SK-N-SH (cell line): Measurements from ENCODE around the gene SLC12A3. TPM values are rescaled to one million over a fixed set of nuclear protein-coding genes. Genes with fewer than 3 reads are reported as not detected.
"Not testable (repeated sequence)": the region's sequence is repeated elsewhere in the genome, so short reads cannot be mapped to it uniquely, and the experiment has no call there.

Experiments used
- CTCF ChIA-PET: fragments of 300-600, 350-600 bp; formaldehyde crosslinking; extraction: SDS; loops from one replicate; lab custom pipeline; 2021; lab: Yijun Ruan, JAX
- POLR2A ChIA-PET: fragments of 350-600 bp; sonication (Branson Sonifier 250); formaldehyde crosslinking; extraction: SDS; loops from one replicate; lab custom pipeline; 2020; ENCODE audit warnings: antibody characterized with exemption, inconsistent platforms; lab: Yijun Ruan, JAX
- DNase-seq: peaks from one replicate; pipeline ENCODE4 v3.0.0; 2012
- H2AFZ ChIP-seq: fragments of 200-600 bp; sonication (generic); 2 replicates; pipeline ENCODE4 v1.8.1; 2016; ENCODE audit warnings: antibody characterized with exemption, mild to moderate bottlenecking, low read depth
- H3F3A ChIP-seq: fragments of 200-600 bp; sonication (generic); replicated peaks from 2 replicates; pipeline ENCODE3; 2016; ENCODE audit warnings: antibody characterized with exemption, mild to moderate bottlenecking; ENCODE audit not compliant: insufficient read depth
- H3K27ac ChIP-seq, 2 experiments: fragments of 200-500 bp in 1 of 2; fragments of 200-600 bp in 1 of 2; sonication (Bioruptor generic) in 1 of 2; sonication (generic), shearing (Covaris generic) in 1 of 2; 2 replicates each; pipeline versions ENCODE4 v1.5.1 to v1.6.1; 2014 to 2016; ENCODE audit warnings: low read depth in 2 of 2, inconsistent platforms in 1 of 2, low read length in 1 of 2, mild to moderate bottlenecking in 1 of 2, mixed read lengths in 1 of 2
- H3K27me3 ChIP-seq: fragments of 200-600 bp; sonication (generic), shearing (Covaris generic); 2 replicates; pipeline ENCODE4 v1.6.1; 2016; ENCODE audit warnings: mixed run types; ENCODE audit not compliant: insufficient read depth
- H3K36me3 ChIP-seq, 2 experiments: fragments of 200-500 bp in 1 of 2; fragments of 200-600 bp in 1 of 2; sonication (Bioruptor generic) in 1 of 2; sonication (generic) in 1 of 2; replicated peaks in 1 of 2; 2 replicates each; pipeline versions ENCODE3 to v1.5.1; 2014 to 2016; ENCODE audit warnings: low read length in 1 of 2, mild to moderate bottlenecking in 1 of 2; ENCODE audit not compliant: insufficient read depth in 2 of 2, control insufficient read depth in 1 of 2
- H3K4me1 ChIP-seq, 2 experiments: fragments of 200-500 bp in 1 of 2; fragments of 200-600 bp in 1 of 2; sonication (Bioruptor generic) in 1 of 2; sonication (generic), shearing (Covaris generic) in 1 of 2; 2 replicates each; pipeline versions ENCODE4 v1.5.1 to v1.6.1; 2014 to 2016; ENCODE audit warnings: low read depth in 1 of 2, low read length in 1 of 2, mixed run types in 1 of 2; ENCODE audit not compliant: insufficient read depth in 2 of 2, control insufficient read depth in 1 of 2
- H3K4me2 ChIP-seq: fragments of 200-600 bp; sonication (generic), shearing (Covaris generic); 2 replicates; pipeline ENCODE4 v1.6.1; 2017; ENCODE audit warnings: mixed run types
- H3K4me3 ChIP-seq, 2 experiments: fragments of 200-500 bp in 1 of 2; fragments of 200-600 bp in 1 of 2; sonication (Bioruptor generic) in 1 of 2; sonication (generic), shearing (Covaris generic) in 1 of 2; 2 replicates each; pipeline versions ENCODE4 v1.5.1 to v1.8.1; 2014 to 2016; ENCODE audit warnings: low read depth in 2 of 2, inconsistent platforms in 1 of 2, low read length in 1 of 2, mild to moderate bottlenecking in 1 of 2, mixed read lengths in 1 of 2, moderate library complexity in 1 of 2
- H3K79me2 ChIP-seq: fragments of 200-600 bp; sonication (generic); 2 replicates; pipeline ENCODE4 v1.8.1; 2017; ENCODE audit warnings: mild to moderate bottlenecking; ENCODE audit not compliant: insufficient read depth
- H3K9ac ChIP-seq: fragments of 200-600 bp; sonication (generic); 2 replicates; pipeline ENCODE4 v1.6.1; 2017; ENCODE audit warnings: mixed run types
- H3K9me2 ChIP-seq: fragments of 200-600 bp; sonication (generic); 2 replicates; pipeline ENCODE4 v1.6.1; 2017; ENCODE audit warnings: mixed run types
- H3K9me3 ChIP-seq: fragments of 200-600 bp; sonication (generic); 2 replicates; pipeline ENCODE4 v1.6.1; 2017; ENCODE audit warnings: mixed run types, mild to moderate bottlenecking, moderate library complexity
- H4K20me1 ChIP-seq: fragments of 200-600 bp; sonication (generic); 2 replicates; pipeline ENCODE4 v1.6.1; 2017; ENCODE audit warnings: mild to moderate bottlenecking, mixed run types; ENCODE audit not compliant: insufficient read depth
- CHD2 ChIP-seq: fragments of 150-350 bp; IDR thresholded peaks from 2 replicates; pipeline ENCODE4 v1.6.1; 2018; ENCODE audit warnings: low read length; ENCODE audit not compliant: partially characterized antibody
- EZH2phosphoT487 ChIP-seq: fragments of 200-600 bp; sonication (generic); IDR thresholded peaks from 2 replicates; pipeline ENCODE4 v1.6.1; 2017; ENCODE audit warnings: low read depth, mixed run types, mild to moderate bottlenecking, antibody characterized with exemption, moderate library complexity, borderline replicate concordance
- FOXJ3 ChIP-seq: sonication (generic); formaldehyde crosslinking; IDR thresholded peaks from 2 replicates; pipeline ENCODE4 v1.5.1; 2020; ENCODE audit warnings: mild to moderate bottlenecking, missing genetic modification reagents
- FOXM1 ChIP-seq: IDR thresholded peaks from 2 replicates; pipeline ENCODE4 v1.4.0; 2012; ENCODE audit warnings: low read depth, mild to moderate bottlenecking
- NRF1 ChIP-seq: IDR thresholded peaks from 2 replicates; pipeline ENCODE4 v1.6.1; 2012; ENCODE audit warnings: low read depth, mild to moderate bottlenecking, low read length
- PBX3 ChIP-seq: IDR thresholded peaks from 2 replicates; pipeline ENCODE4; 2012
- POLR2AphosphoS5 ChIP-seq: IDR thresholded peaks from 2 replicates; pipeline ENCODE4 v1.6.1; 2012; ENCODE audit warnings: low read depth, low read length
- SIN3A ChIP-seq: IDR thresholded peaks from 2 replicates; pipeline ENCODE4 v1.6.1; 2012; ENCODE audit warnings: low read depth, mild to moderate bottlenecking, low read length, moderate library complexity, borderline replicate concordance
- SMC3 ChIP-seq: IDR thresholded peaks from 2 replicates; pipeline ENCODE4 v1.6.1; 2012; ENCODE audit warnings: low read depth, low read length, improper control_type of control experiment
- YY1 ChIP-seq: IDR thresholded peaks from 2 replicates; pipeline ENCODE4 v1.4.0; 2012; ENCODE audit warnings: low read depth, mild to moderate bottlenecking
- WGBS: methylation state at CpG from one replicate; pipeline ENCODE4 v1.1.6; 2017; ENCODE audit warnings: low lambda C conversion rate; 5-methylcytosine and 5-hydroxymethylcytosine counted together
- polyA plus RNA-seq, 3 experiments: library from polyadenylated mRNA; depleted of rRNA; stranded (reverse); fragments of >200 nt; gene quantifications; 2 replicates each; pipeline ENCODE4 v1.2.3, GENCODE V29; 2012
- TF ChIP-seq, protein P1 (sequence below): fragments of 200-600 bp; sonication (generic); IDR thresholded peaks from 2 replicates; pipeline ENCODE4 v1.6.1; 2017; ENCODE audit warnings: antibody characterized with exemption, mild to moderate bottlenecking, moderate library complexity
- TF ChIP-seq, protein P2 (sequence below): fragments of 150-350 bp; IDR thresholded peaks from 2 replicates; pipeline ENCODE4 v1.6.1; 2016; ENCODE audit warnings: mild to moderate bottlenecking, low read depth, low read length
- TF ChIP-seq, protein P3 (sequence below): IDR thresholded peaks from 2 replicates; pipeline ENCODE4 v1.6.1; 2012; ENCODE audit warnings: mild to moderate bottlenecking, low read depth, low read length, moderate library complexity

Gene SLC12A3
- polyA plus RNA-seq, 1 of the 3 experiments (the other 2 are of a cell fraction): not detected

DNA sequence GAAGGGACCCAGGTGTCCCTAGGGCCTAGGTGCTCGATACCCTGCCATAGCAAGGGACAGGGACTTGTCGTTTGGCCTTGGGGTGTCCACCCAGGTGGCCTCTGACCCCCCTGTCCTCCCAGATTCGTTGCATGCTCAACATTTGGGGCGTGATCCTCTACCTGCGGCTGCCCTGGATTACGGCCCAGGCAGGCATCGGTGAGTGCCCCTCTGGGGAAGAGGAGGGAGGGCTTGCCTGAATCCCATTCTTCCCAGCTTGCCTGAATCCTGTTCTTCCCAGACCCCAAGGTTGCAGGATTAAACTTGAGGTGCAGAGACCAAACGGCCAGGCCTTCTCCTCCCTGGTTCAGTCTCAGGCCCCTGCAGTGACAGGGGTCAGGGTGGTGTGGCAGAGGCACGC, 3.2 kb downstream of the SLC12A3 start:
- 83% methylated on average over 2 of the region's 9 CpGs for WGBS
- no peak overlapping the region for H3K9ac ChIP-seq
- H3K79me2 ChIP-seq: no peaks in the 10 kb centered on the region
- peaks cover 0 to 20% of the 10 kb centered on the region in 2 experiments; a peak in 1 of 4 replicates for H3K4me1 ChIP-seq
- H3K36me3 ChIP-seq: no peaks in the 10 kb centered on the region
- H3K9me2 ChIP-seq: no peaks in the 10 kb centered on the region
- no peaks in the 10 kb centered on the region for H4K20me1 ChIP-seq
- no peak for TF ChIP-seq FOXJ3 (CRISPR knock-in tag)
- TF ChIP-seq FOXM1: no peak
- TF ChIP-seq SMC3: no peak
- TF ChIP-seq, protein P1, sequence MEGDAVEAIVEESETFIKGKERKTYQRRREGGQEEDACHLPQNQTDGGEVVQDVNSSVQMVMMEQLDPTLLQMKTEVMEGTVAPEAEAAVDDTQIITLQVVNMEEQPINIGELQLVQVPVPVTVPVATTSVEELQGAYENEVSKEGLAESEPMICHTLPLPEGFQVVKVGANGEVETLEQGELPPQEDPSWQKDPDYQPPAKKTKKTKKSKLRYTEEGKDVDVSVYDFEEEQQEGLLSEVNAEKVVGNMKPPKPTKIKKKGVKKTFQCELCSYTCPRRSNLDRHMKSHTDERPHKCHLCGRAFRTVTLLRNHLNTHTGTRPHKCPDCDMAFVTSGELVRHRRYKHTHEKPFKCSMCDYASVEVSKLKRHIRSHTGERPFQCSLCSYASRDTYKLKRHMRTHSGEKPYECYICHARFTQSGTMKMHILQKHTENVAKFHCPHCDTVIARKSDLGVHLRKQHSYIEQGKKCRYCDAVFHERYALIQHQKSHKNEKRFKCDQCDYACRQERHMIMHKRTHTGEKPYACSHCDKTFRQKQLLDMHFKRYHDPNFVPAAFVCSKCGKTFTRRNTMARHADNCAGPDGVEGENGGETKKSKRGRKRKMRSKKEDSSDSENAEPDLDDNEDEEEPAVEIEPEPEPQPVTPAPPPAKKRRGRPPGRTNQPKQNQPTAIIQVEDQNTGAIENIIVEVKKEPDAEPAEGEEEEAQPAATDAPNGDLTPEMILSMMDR: no peak
- no peak for TF ChIP-seq CHD2
- TF ChIP-seq, protein P2, sequence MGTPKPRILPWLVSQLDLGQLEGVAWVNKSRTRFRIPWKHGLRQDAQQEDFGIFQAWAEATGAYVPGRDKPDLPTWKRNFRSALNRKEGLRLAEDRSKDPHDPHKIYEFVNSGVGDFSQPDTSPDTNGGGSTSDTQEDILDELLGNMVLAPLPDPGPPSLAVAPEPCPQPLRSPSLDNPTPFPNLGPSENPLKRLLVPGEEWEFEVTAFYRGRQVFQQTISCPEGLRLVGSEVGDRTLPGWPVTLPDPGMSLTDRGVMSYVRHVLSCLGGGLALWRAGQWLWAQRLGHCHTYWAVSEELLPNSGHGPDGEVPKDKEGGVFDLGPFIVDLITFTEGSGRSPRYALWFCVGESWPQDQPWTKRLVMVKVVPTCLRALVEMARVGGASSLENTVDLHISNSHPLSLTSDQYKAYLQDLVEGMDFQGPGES: no peak
- no peak for TF ChIP-seq PBX3
- TF ChIP-seq EZH2phosphoT487: no peak
- TF ChIP-seq POLR2AphosphoS5: no peak
- TF ChIP-seq SIN3A: no peak
- no peak for TF ChIP-seq YY1
- TF ChIP-seq, protein P3, sequence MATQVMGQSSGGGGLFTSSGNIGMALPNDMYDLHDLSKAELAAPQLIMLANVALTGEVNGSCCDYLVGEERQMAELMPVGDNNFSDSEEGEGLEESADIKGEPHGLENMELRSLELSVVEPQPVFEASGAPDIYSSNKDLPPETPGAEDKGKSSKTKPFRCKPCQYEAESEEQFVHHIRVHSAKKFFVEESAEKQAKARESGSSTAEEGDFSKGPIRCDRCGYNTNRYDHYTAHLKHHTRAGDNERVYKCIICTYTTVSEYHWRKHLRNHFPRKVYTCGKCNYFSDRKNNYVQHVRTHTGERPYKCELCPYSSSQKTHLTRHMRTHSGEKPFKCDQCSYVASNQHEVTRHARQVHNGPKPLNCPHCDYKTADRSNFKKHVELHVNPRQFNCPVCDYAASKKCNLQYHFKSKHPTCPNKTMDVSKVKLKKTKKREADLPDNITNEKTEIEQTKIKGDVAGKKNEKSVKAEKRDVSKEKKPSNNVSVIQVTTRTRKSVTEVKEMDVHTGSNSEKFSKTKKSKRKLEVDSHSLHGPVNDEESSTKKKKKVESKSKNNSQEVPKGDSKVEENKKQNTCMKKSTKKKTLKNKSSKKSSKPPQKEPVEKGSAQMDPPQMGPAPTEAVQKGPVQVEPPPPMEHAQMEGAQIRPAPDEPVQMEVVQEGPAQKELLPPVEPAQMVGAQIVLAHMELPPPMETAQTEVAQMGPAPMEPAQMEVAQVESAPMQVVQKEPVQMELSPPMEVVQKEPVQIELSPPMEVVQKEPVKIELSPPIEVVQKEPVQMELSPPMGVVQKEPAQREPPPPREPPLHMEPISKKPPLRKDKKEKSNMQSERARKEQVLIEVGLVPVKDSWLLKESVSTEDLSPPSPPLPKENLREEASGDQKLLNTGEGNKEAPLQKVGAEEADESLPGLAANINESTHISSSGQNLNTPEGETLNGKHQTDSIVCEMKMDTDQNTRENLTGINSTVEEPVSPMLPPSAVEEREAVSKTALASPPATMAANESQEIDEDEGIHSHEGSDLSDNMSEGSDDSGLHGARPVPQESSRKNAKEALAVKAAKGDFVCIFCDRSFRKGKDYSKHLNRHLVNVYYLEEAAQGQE: no peak
- TF ChIP-seq NRF1: no peak
- H3K4me2 ChIP-seq: no peak overlapping the region
- no peaks in the 10 kb centered on the region for H3K27me3 ChIP-seq
- no peaks in the 10 kb centered on the region for H3K9me3 ChIP-seq
- no peak overlapping the region for H3K27ac ChIP-seq
- DNase-seq: no peak
- ChIA-PET POLR2A (no interaction called here), CTCF (interaction anchor here (0.7 to 5.1 kb wide), 28 partner anchors 10 to 199 kb away, joined by 3 to 56 read pairs (median 6); partner anchors contain the start of gene HERPUD1)
- no peak overlapping the region for H2AFZ ChIP-seq
- no peaks in the 10 kb centered on the region for H3F3A ChIP-seq
- no peak overlapping the region for H3K4me3 ChIP-seq

GRCh38 chr16:56868766-56869165, 3.8 kb downstream of the SLC12A3 start:
- H3K27ac ChIP-seq, H2AFZ ChIP-seq, DNase-seq, H4K20me1 ChIP-seq, H3F3A ChIP-seq, H3K9ac ChIP-seq, H3K9me3 ChIP-seq, H3K27me3 ChIP-seq, H3K36me3 ChIP-seq, H3K79me2 ChIP-seq, H3K4me2 ChIP-seq, H3K4me3 ChIP-seq, H3K9me2 ChIP-seq, POLR2A ChIA-PET: not testable (repeated sequence)
- WGBS: 93% methylated on average over 5 of the region's 5 CpGs
- CTCF ChIA-PET: interaction anchor here (1.1 to 3.7 kb wide), 9 partner anchors 17 to 177 kb away, joined by 3 to 21 read pairs (median 6); no protein-coding TSS in a partner anchor
- peaks cover 0 to 20% of the 10 kb centered on the region in 2 experiments; a peak in 1 of 4 replicates for H3K4me1 ChIP-seq
